Caki2 (cell line): ENCODE measurements around the gene ORC3. TPM values are rescaled to one million over a fixed set of nuclear protein-coding genes. Genes with fewer than 3 reads are reported as not detected.
A peak's percentile ranks its signal among the peaks of the same experiment; 100 is the strongest.
"Not testable (repeated sequence)": the region's sequence is repeated elsewhere in the genome, so short reads cannot be mapped to it uniquely, and the experiment has no call there.

ENCODE experiments used
- DNase-seq: peaks from one replicate; pipeline ENCODE4 v3.0.0-alpha.2; 2015; ENCODE audit warnings: low read depth
- in situ Hi-C: cut with HindIII; loops from 2 replicates; pipeline ENCODE4 v1.10.0; 2016; ENCODE audit warnings: low sequenced_read_pairs, low pct_unique_long_range_greater_than_20kb, mixed read lengths
- total RNA-seq: library from RNA; depleted of rRNA; stranded (reverse); fragments of >200 nt; shearing (Covaris generic); gene quantifications from 2 replicates; pipeline ENCODE4 v1.2.3, GENCODE V29; 2014; ENCODE audit warnings: low replicate concordance; rRNA removed

Gene ORC3
- total RNA-seq, 1 experiment from 2014 or later, result 46.3 TPM

GRCh38 chr6:87702589-87702945, 112.6 kb downstream of the ORC3 start:
- in situ Hi-C loops, result no loop called here
- no peak for DNase-seq

GRCh38 chr6:87703039-87703438, 113.1 kb downstream of the ORC3 start:
- DNase-seq, in situ Hi-C loops: not testable (repeated sequence)

GRCh38 chr6:87705070-87705691, 115.2 kb downstream of the ORC3 start:
- peak; percentile 83 for DNase-seq
- in situ Hi-C loops, result no loop called here

GRCh38 chr6:87706187-87706966, 116.4 kb downstream of the ORC3 start:
- peak; percentile 50 for DNase-seq
- in situ Hi-C loops, result no loop called here

GRCh38 chr6:87708581-87709427, 118.9 kb downstream of the ORC3 start:
- in situ Hi-C loops, result not testable (repeated sequence)

GRCh38 chr6:87710090-87710489, 120.2 kb downstream of the ORC3 start:
- in situ Hi-C loops, result no loop called here
- DNase-seq, result no peak

More at GRCh38 chr6:87708581-87709427, 118.9 kb downstream of the ORC3 start:
- not testable (repeated sequence) for DNase-seq

- in situ Hi-C loops, DNase-seq: not testable (repeated sequence)
Measured at GRCh38 chr6:87712713-87713112, 122.8 kb downstream of the ORC3 start.

- in situ Hi-C loops, result no loop called here
- peak; percentile 81 for DNase-seq
Measured at GRCh38 chr6:87714093-87714842, 124.3 kb downstream of the ORC3 start.

Other genes with a start within 250 kb of the ORC3 start
- not detected in 2 replicates for gene C6orf163, start 245.3 kb upstream of the ORC3 start, total RNA-seq
- 4.0 and 4.1 TPM in 2 replicates for gene CFAP206, start 182.2 kb upstream of the ORC3 start, total RNA-seq
- 16.0 and 19.3 TPM in 2 replicates for gene SLC35A1, start 117.2 kb upstream of the ORC3 start, total RNA-seq
- gene RARS2, start 148 bp upstream of the ORC3 start, total RNA-seq, result 29.8 and 56.1 TPM in 2 replicates
- 18.7 and 36.8 TPM in 2 replicates for gene AKIRIN2, start 112.1 kb downstream of the ORC3 start, total RNA-seq